HG02981 (cell line): ENCODE measurements around the gene HACD3.

Source experiments
- ATAC-seq: cut with Tn5 transposase; IDR thresholded peaks from one replicate; pipeline ENCODE4 v1.9.1; 2021; ENCODE audit warnings: mild to moderate bottlenecking, moderate library complexity; ENCODE audit not compliant: unreplicated experiment

HACD3 gene

GRCh38 chr15:65530318-65531111 is at the start of gene HACD3:
Gene HACD3 (plus strand): TSS chr15:65530463. CDS start chr15:65530632, 169 bp downstream.
- peak; percentile 72 for ATAC-seq

- ATAC-seq: no peak
These were observed 45.4 kb upstream of the HACD3 start for GRCh38 chr15:65484876-65485275.

GRCh38 chr15:65494076-65494475 is 36.2 kb upstream of the HACD3 start:
- ATAC-seq: no peak

GRCh38 chr15:65509321-65509720 is 20.9 kb upstream of the HACD3 start:
- ATAC-seq: no peak

GRCh38 chr15:65512189-65512588 is 18.1 kb upstream of the HACD3 start:
- ATAC-seq: no peak

GRCh38 chr15:65512807-65513416 is 17.4 kb upstream of the HACD3 start:
- no peak for ATAC-seq

GRCh38 chr15:65516997-65517865 is 13.0 kb upstream of the HACD3 start, which contains the start of gene DPP8:
Gene DPP8 (minus strand): TSS chr15:65517689. CDS start chr15:65512553, 5,136 bp downstream.
- peak; percentile 90 for ATAC-seq

- ATAC-seq: no peak
These were observed 12.4 kb upstream of the HACD3 start for GRCh38 chr15:65517866-65518207.

GRCh38 chr15:65518633-65519285 is 11.5 kb upstream of the HACD3 start:
- no peak for ATAC-seq

- no peak for ATAC-seq
These were observed 8.9 kb upstream of the HACD3 start for GRCh38 chr15:65521350-65521749.

- ATAC-seq: no peak
These were observed 6.0 kb upstream of the HACD3 start for GRCh38 chr15:65524226-65524625.

- no peak for ATAC-seq
These were observed 4.6 kb upstream of the HACD3 start for GRCh38 chr15:65525622-65526021.

- no peak for ATAC-seq
These were observed 1.7 kb upstream of the HACD3 start for GRCh38 chr15:65528461-65529060.

- no peak for ATAC-seq
These were observed 423 bp upstream of the HACD3 start for GRCh38 chr15:65529762-65530317.

GRCh38 chr15:65532738-65533051 is 2.4 kb downstream of the HACD3 start:
- ATAC-seq: no peak

GRCh38 chr15:65533057-65533756 is 2.9 kb downstream of the HACD3 start:
- ATAC-seq: no peak

GRCh38 chr15:65535192-65535591 is 4.9 kb downstream of the HACD3 start:
- no peak for ATAC-seq

- no peak for ATAC-seq
These were observed 10.1 kb downstream of the HACD3 start for GRCh38 chr15:65540314-65540713.

GRCh38 chr15:65541231-65541820 is 11.1 kb downstream of the HACD3 start:
- no peak for ATAC-seq
